OCI-LY7 (cell line): Measurements from ENCODE around the gene PAN2. TPM values are rescaled to one million over a fixed set of nuclear protein-coding genes. Genes with fewer than 3 reads are reported as not detected.
"Not testable (repeated sequence)": the region's sequence is repeated elsewhere in the genome, so short reads cannot be mapped to it uniquely, and the experiment has no call there.

ENCODE experiments used
- BruUV-seq: library from RNA; stranded (reverse); fragments of 400-500 nt; replicated peaks from 2 replicates; lab custom pipeline; 2021; lab: Mats Ljungman, UMichigan
- CTCF ChIA-PET: fragments of 300-600 bp; sonication (Branson Sonifier 250); formaldehyde crosslinking; loops from one replicate; lab custom pipeline; 2022; ENCODE audit warnings: antibody characterized with exemption; ENCODE audit not compliant: unreplicated experiment; lab: Charles Lee
- POLR2A ChIA-PET: fragments of 300-600 bp; sonication (Branson Sonifier 250); formaldehyde crosslinking; loops from one replicate; lab custom pipeline; 2022; ENCODE audit warnings: antibody characterized with exemption; lab: Charles Lee
- DNase-seq: peaks from one replicate; pipeline ENCODE4 v3.0.0-alpha.2; 2015; ENCODE audit warnings: low spot score
- H2AFZ ChIP-seq: fragments of 200-600 bp; sonication (generic), shearing (Covaris generic); 2 replicates; pipeline ENCODE4 v1.6.1; 2014; ENCODE audit warnings: mild to moderate bottlenecking, antibody characterized with exemption, low read length, moderate library complexity
- H3K27ac ChIP-seq: fragments of 200-600 bp; sonication (generic); 2 replicates; pipeline ENCODE4 v1.5.1; 2014; ENCODE audit warnings: mixed run types, low read depth, mild to moderate bottlenecking, moderate library complexity, low read length, inconsistent platforms; ENCODE audit not compliant: poor library complexity, severe bottlenecking
- H3K36me3 ChIP-seq: fragments of 200-600 bp; sonication (generic); 2 replicates; pipeline ENCODE4 v1.6.1; 2014; ENCODE audit warnings: mild to moderate bottlenecking, antibody characterized with exemption, low read length, moderate library complexity, mixed read lengths; ENCODE audit not compliant: insufficient read depth
- H3K4me1 ChIP-seq: fragments of 200-600 bp; sonication (generic); 2 replicates; pipeline ENCODE4 v1.5.1; 2014; ENCODE audit warnings: mild to moderate bottlenecking, low read length; ENCODE audit not compliant: insufficient read depth, poor library complexity, severe bottlenecking
- H3K4me2 ChIP-seq: fragments of 200-600 bp; sonication (generic); 2 replicates; pipeline ENCODE4 v1.6.1; 2014; ENCODE audit warnings: mild to moderate bottlenecking, low read length
- H3K4me3 ChIP-seq: fragments of 200-600 bp; sonication (generic); 2 replicates; pipeline ENCODE4 v1.5.1; 2014; ENCODE audit warnings: mild to moderate bottlenecking, low read depth, low read length; ENCODE audit not compliant: poor library complexity, severe bottlenecking
- H3K79me2 ChIP-seq: fragments of 200-600 bp; sonication (generic); 2 replicates; pipeline ENCODE4 v1.6.1; 2016; ENCODE audit warnings: low read depth, mild to moderate bottlenecking, low read length, moderate library complexity, mixed read lengths; ENCODE audit not compliant: insufficient read depth
- H3K9me2 ChIP-seq: fragments of 200-600 bp; sonication (generic); 2 replicates; pipeline ENCODE4 v1.6.1; 2016; ENCODE audit warnings: mild to moderate bottlenecking, low read length, mixed read lengths; ENCODE audit not compliant: insufficient read depth
- H3K9me3 ChIP-seq: fragments of 200-600 bp; sonication (generic); 2 replicates; pipeline ENCODE4 v1.6.1; 2014; ENCODE audit warnings: mild to moderate bottlenecking, mixed run types, low read length, mixed read lengths
- H4K20me1 ChIP-seq: fragments of 200-600 bp; sonication (generic); 2 replicates; pipeline ENCODE4 v1.6.1; 2014; ENCODE audit warnings: mild to moderate bottlenecking, antibody characterized with exemption, low read length, moderate library complexity, mixed read lengths; ENCODE audit not compliant: insufficient read depth
- EZH2phosphoT487 ChIP-seq: fragments of 200-600 bp; sonication (generic); IDR thresholded peaks from 2 replicates; pipeline ENCODE4 v1.6.1; 2018; ENCODE audit warnings: low read depth, borderline replicate concordance, mild to moderate bottlenecking, mixed run types, antibody characterized with exemption, low read length, moderate library complexity, mixed read lengths
- intact Hi-C: fragments of 100-400 bp; cut with micrococcal nuclease; formaldehyde crosslinking; loops from one replicate; pipeline ENCODE4 v1.10.0; 2022; ENCODE audit not compliant: unreplicated experiment
- total RNA-seq, 2 experiments: library from RNA; depleted of rRNA in 1 of 2; stranded (reverse); fragments of >200 nt in 1 of 2; shearing (Covaris generic) in 1 of 2; gene quantifications; 2 replicates each; pipeline ENCODE4 v1.2.3, GENCODE V29; 2014 to 2022
- TF ChIP-seq, protein P1 (sequence below): fragments of 200-600 bp; sonication (generic); conservative IDR thresholded peaks from 2 replicates; pipeline ENCODE4 v1.5.1; 2014; ENCODE audit warnings: mild to moderate bottlenecking, antibody characterized with exemption, low read length, moderate library complexity, mixed read lengths

Gene PAN2
- total RNA-seq, 2 experiments from 2014 or later, result 106 to 117 TPM

DNA sequence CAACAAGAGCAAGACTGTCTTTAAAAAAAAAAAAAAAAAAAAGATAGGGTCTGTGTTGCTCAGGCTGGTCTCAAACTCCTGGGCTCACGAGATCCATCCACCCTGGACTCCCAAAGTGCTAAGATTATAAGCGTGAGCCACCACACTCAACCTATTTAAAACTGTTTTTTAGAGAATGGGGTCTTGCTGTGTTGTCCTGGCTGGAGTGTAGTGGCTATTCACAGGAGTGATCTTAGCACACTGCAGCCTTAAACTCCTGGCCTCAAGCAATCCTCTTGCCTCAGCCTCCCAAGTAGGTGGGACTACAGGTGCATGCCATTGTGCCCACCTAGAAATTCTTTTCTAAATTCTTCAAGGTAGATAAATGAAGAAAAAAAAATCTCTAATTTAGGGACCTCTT lies 59.5 kb downstream of the PAN2 start:
- peaks cover 93% of the 10 kb centered on the region for H3K36me3 ChIP-seq
- H3K4me3 ChIP-seq, result no peak overlapping the region
- intact Hi-C loops, result no loop called here
- no peaks in the 10 kb centered on the region for H3K9me2 ChIP-seq
- H3K4me2 ChIP-seq, result no peak overlapping the region
- no peaks in the 10 kb centered on the region for H3K4me1 ChIP-seq
- TF ChIP-seq, protein P1, sequence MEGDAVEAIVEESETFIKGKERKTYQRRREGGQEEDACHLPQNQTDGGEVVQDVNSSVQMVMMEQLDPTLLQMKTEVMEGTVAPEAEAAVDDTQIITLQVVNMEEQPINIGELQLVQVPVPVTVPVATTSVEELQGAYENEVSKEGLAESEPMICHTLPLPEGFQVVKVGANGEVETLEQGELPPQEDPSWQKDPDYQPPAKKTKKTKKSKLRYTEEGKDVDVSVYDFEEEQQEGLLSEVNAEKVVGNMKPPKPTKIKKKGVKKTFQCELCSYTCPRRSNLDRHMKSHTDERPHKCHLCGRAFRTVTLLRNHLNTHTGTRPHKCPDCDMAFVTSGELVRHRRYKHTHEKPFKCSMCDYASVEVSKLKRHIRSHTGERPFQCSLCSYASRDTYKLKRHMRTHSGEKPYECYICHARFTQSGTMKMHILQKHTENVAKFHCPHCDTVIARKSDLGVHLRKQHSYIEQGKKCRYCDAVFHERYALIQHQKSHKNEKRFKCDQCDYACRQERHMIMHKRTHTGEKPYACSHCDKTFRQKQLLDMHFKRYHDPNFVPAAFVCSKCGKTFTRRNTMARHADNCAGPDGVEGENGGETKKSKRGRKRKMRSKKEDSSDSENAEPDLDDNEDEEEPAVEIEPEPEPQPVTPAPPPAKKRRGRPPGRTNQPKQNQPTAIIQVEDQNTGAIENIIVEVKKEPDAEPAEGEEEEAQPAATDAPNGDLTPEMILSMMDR, result no peak
- no peak for TF ChIP-seq EZH2phosphoT487
- H3K79me2 ChIP-seq, result no peaks in the 10 kb centered on the region
- no peaks in the 10 kb centered on the region for H3K9me3 ChIP-seq
- no peaks in the 10 kb centered on the region for H4K20me1 ChIP-seq
- POLR2A ChIA-PET, result no interaction called here
- DNase-seq, result no peak
- BruUV-seq, result no TSS peak
- CTCF ChIA-PET, result no interaction called here
- no peak overlapping the region for H3K27ac ChIP-seq
- no peak overlapping the region for H2AFZ ChIP-seq

GRCh38 chr12:56272468-56272867 lies 61.3 kb downstream of the PAN2 start:
- POLR2A ChIA-PET, result interaction anchor here (0.7 kb wide), 1 partner anchor 198 kb away, joined by 4 read pairs; no protein-coding TSS in a partner anchor
- CTCF ChIA-PET, H4K20me1 ChIP-seq, H3K4me1 ChIP-seq, H3K9me2 ChIP-seq, intact Hi-C loops, H3K27ac ChIP-seq, H3K79me2 ChIP-seq, H2AFZ ChIP-seq, BruUV-seq, H3K4me3 ChIP-seq, H3K4me2 ChIP-seq, DNase-seq, H3K9me3 ChIP-seq: not testable (repeated sequence)
- H3K36me3 ChIP-seq, result peaks cover 75% of the 10 kb centered on the region

GRCh38 chr12:56271031-56271430 lies 62.8 kb downstream of the PAN2 start:
- ChIA-PET POLR2A (no interaction called here), CTCF (no interaction called here)
- DNase-seq, result peak; percentile 51
- BruUV-seq, result no TSS peak
- Histone ChIP-seq H3K4me3 (no peak overlapping the region), H3K9me2 (no peaks in the 10 kb centered on the region), H3K4me1 (peaks cover 12% of the 10 kb centered on the region), H3K36me3 (peaks cover 63% of the 10 kb centered on the region), H3K9me3 (no peaks in the 10 kb centered on the region), H3K27ac (no peak overlapping the region), H4K20me1 (no peaks in the 10 kb centered on the region), H2AFZ (no peak overlapping the region), H3K79me2 (no peaks in the 10 kb centered on the region), H3K4me2 (no peak overlapping the region)
- TF ChIP-seq, protein P1, result peak; percentile 82
- TF ChIP-seq EZH2phosphoT487, result no peak
- intact Hi-C loops, result no loop called here
